Activated T-helper 1 cell treated with anti-CD3 and anti-CD28 coated beads, Interleukin-2, amount 50 U/mL, for 16 hours (primary cell): ENCODE results near the gene ADAT3.
"Not testable (repeated sequence)": the region's sequence is repeated elsewhere in the genome, so short reads cannot be mapped to it uniquely, and the experiment has no call there.

Source experiments
- DNase-seq, 2 donors: peaks; one replicate each; pipeline ENCODE4 v3.0.0-alpha.2; 2020; ENCODE audit warnings: low read depth in 1 of 2, low spot score in 1 of 2

ADAT3 gene

DNA sequence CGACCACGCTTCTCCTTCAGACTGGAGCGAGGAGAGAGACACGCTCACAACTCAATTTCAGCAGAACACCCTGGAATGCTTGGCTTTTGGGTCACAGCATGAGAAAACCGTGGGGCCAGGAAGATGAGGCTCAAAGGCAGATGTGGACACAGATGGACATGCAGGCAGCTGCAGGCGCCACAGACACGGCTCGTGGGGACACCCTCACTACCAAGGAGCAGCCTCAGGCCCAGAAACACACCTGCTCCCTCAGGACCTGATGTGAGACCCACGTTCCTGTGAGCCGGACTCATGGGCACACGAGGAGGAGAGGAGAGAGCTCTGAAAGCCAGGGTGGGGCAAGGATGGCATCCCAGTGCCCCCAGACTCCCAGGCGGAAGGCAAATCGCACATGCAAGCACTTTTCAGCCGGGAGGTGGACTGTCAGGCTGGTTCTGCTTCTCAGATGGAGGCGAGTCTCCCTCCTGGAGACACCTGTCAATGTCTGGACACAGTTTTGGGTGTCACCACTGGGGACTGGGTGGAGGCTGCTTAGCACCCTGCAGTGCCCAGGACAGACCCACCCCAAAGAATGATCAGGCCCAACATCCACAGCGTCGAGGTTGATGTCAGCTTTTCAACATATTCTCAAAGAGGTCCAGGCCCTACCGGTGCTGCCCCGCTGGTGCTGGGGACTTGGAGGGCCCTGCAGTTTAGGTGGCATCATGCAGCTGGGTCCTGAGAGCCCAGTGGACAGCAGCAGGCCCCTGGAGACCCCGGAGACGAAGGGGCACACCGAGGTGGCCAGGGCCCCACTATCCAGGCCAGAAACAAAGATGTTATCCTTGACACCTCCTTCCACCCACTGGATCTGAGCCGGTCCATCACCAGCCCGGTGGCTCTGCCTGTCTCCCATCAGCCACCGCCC, 22.2 kb upstream of the ADAT3 start:
- DNase-seq = no peak

DNA sequence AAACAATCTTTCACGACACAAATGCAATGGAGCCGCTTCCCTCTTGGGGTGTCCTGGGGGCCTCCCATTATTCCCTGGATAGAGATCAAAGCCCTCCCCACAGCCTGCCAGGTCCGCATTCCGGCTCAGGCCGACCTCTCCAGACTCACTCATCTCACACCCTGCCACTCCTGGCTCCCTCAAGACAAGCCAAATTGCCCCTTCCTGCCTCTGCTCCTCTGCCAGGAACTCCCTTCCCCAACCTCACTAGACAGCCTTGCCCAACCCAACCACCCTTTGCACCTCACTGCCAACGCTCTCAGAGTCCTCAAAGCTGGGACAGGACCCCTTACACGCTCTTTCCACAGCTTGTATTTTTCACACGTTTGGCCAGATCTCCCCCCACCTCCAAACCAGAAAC, 21.4 kb upstream of the ADAT3 start:
- DNase-seq = no peak

DNA sequence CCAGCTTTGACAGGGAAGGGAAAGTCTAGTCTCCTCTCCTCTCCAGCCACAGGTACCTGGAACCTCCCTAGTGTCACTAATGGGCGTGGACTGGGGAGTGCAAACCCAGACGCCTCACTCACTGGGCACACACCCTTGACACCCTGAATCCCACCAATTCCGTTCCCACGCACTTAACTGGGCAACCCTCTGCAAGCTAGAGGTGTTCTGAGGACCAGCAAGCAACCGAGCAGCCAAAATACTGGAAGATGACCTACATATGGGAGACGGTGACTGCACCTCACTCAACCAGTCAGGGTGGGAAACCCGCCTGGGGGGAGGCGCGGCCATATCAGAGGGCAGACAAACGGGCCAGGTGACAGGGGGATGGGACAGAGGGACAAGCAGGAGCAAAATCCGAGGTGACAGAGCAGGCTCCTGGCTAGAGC, 20.9 kb upstream of the ADAT3 start:
- DNase-seq = peak in 1 of 2 donors; percentile 49

DNA sequence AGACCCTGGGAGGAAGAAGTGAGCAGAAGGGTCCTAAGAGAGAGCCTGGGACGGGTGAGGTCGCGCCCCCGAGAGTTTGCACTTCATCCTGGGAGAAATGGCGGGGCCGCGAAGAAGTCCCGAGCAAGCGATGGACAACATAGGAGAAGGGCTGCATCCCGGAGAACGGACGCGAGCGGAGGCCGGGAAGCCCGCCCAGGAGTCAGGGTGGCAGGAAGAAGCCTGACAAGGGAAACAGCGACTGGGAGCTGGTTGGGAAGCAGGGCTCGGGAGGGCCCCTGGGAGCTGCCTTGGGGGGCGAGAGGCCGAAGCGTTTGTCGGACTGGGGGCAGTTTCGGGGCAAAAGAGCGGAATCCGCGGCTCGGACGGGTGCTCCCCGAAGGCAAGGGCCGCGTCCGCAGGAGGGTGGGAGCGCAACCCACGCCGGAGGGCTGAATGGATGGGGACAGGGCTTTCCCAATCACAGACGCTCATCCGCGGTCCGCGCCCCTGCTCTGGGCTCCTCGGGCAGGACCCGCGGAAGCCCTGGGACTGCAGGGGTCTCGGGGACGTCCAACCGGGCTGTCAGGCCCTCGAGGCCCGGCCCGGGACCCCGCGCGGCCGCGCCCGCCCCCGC, 20.4 kb upstream of the ADAT3 start:
- DNase-seq = no peak

DNA sequence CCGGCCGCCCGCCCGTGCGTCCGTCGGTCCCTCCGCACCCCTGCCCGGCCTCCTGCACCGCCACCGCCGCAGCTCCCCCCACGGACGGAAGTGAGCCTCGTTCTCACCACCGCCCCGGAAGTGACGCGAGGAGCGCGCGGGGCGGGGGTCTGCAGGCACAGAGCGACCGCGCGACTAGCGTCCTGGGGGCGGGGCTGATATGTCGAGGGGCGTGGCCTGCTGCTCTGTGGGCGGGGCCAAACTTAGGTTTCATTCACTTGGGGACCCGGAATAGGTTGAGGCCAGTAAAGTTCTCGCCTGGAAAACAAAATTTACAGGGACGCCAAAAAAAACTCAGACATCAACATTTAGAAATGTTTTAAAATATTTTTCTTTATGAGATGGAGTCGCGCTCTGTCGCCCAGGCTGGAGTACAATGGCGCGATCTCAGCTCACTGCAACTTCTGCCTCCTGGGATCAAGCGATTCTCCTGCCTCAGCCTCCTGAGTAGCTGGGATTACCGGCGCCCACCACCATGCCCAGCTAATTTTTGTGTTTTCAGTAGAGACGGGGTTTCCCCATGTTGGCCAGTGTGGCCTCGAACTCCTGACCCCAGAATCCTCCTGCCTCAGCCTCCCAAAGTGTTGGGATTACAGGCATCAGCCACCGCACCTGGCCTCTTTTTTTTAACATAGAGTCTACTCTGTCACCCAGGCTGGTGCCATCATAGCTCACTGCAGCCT, 19.6 kb upstream of the ADAT3 start, which contains the start of gene ABHD17A:
ABHD17A (minus strand) TSS at position 99 of the 722 bp plus-strand sequence. CDS start 3,930 bp downstream, outside the sequence.
- peak; percentile 92 to 95 for DNase-seq

DNA sequence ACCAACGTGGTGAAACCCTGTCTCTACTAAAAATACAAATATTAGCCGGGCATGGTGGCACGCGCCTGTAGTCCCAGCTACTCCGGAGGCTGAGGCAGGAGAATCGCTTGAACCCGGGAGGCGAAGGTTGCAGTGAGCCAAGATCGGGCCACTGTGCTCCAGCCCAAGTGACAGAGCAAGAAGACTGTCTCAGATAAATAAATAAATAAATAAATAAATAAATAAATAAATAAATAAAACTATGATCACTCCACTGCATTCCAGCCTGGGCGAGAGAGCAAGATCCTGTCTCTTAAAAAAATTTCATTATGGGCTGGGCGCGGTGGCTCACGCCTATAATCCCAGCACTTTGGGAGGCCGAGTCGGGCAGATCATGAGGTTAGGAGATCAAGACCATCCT, 18.8 kb upstream of the ADAT3 start:
- DNase-seq = not testable (repeated sequence)

DNA sequence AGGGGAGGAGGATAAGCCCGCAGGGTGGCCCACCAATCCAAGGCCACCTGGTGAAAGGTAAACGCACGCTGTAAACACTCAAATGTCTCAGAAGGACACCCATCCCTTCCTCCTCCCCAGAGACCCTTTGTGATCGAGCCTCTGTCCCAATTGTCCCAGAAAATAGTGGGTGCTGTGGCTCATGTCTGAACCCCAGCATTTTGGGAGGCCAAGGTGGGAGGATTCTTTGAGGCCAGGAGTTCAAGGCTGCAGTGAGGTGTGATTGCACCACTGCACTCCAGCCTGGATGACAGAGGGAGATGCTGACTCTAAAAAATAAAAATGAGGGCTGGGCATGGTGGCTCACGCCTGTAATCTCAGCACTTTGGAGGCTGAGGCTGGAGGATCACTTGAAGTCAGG, 16.8 kb upstream of the ADAT3 start:
- DNase-seq = no peak

DNA sequence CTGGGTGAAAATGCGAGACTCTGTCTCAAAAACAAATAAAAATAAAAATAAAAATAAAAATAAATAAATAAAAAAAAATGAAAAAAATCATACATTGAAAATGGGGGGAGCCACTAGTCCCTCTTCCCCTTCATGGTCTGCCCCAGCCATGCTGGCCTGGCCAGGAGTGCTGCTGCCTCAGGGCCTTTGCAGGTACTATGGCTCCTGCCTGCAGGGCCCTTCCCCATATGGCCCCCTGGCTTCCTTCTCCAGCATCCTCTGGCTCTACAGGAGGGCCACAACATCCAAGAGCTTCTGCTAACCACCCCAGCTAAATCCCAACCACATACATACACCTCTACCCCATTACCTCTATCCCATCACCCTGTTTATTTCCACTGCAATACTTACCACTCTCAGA, 15.3 kb upstream of the ADAT3 start:
- no peak for DNase-seq

DNA sequence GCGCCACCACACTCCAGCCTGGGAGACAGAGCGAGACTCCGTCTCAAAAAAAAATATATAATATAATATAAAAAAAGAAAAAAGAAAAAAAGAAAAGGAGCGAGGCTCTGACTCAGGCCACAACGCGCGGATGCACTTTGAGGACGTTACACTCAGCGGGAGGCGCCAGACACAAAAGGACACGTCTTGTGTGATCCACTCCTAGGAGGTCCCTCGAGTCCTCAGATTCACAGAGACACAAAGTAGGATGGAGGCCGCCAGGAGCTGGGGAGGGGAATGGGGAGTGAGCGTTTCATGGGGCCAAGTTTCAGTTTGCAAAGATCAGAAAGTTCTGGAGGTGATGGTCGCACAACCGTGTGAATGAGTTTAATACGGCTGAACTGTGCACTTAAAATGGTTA, 11.4 kb upstream of the ADAT3 start:
- DNase-seq = no peak

DNA sequence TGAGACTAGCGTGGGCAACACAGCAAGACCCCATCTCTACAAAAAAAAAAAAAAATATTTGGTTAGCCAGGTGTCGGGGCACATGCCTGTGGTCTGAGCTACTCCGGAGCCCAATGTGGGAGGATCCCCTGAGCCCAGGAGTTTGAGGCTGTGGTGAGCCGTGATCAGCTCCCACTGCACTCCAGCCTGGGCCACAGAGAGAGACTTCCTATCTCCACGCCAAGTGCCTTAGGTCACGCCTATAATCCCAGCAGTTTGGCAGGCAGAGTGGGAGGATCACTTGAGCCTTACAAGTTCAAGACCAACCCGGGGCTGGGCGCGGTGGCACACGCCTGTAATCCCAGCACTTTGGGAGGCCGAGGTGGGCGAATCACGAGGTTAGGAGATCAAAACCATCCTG, 8.7 kb upstream of the ADAT3 start:
- no peak for DNase-seq

DNA sequence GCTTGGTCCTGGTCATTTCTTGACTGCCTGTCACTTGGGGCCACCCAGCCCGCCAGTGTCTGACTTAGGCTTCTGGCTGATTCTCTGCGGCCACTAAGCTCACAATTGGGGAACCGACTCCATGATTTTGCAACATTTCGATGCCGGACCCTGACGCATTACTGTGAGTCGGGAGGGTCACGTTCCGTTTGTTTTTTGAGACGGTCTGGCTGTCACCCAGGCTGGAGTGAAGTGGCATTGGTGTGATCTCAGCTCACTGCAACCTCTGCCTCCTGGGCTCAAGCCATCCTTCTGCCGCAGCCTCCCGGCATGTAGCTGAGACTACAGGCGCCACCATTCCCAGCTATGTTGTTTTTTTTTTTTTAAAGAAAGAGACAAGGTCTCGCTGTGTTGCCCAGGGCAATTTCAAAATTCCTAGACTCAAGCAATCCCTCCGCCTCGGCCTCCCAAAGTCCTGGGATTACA, 3.2 kb upstream of the ADAT3 start:
- no peak for DNase-seq

DNA sequence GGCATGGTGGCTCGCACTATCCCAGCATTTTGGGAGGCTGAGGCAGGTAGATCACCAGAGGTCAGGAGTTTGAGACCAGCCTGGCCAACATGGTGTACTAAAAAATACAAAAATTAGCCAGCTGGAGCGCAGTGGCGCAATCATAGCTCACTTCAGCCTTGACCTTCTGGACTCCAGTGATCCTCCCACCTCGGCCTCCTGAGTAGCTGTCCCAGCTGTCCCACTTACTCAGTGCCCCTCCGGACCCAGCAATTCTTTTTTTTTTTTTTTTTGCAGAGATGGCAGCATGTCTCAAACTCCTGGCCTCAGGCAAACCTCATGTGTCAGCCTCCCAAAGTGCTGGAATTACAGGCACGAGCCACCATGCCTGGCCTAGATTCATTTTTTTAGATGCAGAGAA, 2.3 kb upstream of the ADAT3 start:
- no peak for DNase-seq

DNA sequence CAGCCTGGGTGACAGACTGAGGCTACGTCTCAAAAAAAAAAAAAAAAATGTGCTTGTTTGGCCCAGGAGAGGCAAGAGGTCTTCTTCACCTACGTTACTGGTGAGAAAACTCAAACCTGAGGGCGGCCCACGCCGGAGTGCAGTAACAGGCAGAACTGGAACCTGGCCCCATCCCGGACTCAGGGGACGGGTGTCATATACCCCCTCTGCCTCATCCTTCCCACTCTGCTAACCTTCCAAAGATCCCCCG, 414 bp upstream of the ADAT3 start:
- no peak for DNase-seq

DNA sequence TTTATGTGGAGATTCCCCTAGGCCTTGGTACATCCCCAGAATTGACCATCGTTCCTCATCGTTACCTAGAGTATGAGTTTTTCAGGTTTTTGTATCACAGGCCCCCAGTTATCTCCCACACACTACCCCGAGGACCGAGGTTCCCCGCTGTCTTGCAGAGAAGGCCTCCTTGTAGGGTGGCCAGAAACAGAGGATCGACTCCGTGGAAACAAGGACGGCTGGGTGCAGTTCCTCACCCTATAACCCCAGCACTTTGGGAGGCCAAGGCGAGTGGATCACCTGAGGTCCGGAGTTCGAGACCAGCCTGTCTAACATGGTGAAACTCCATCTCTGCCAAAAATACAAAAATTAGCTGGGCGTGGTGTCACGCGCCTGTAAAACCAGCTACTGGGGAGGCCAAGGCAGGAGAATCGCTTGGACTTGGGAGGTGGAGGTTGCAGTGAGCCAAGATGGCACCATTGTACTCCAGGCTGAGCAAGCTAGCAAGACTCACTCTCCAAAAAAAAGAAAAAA, 720 bp downstream of the ADAT3 start:
- DNase-seq = no peak

DNA sequence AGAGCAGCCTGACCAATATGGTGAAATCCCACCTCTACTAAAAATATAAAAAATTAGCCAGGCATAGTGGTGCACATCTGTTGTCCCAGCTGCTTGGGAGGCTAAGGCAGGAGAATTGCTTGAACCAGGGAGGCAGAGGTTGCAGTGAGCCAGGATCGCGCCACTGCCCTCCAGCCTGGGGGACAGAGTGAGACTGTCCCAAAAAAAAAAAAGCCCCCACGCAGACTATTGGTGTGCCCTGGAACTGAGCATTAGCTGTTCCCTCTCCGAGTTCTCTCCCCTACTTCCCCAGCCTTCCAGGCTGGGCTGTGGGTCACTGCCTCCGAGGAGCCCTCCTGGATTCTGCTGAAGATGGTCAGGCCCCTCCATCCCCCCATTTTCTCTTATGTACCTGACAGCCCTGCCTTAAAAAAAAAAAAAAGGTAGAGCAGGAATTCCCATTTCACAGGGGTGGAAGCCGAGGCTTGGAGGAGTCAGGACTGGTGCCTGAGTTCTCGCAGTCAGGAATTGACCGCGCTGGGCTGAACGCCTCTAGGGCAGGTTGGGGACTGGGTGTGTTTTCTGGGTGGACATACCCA, 1.9 kb downstream of the ADAT3 start:
- no peak for DNase-seq

DNA sequence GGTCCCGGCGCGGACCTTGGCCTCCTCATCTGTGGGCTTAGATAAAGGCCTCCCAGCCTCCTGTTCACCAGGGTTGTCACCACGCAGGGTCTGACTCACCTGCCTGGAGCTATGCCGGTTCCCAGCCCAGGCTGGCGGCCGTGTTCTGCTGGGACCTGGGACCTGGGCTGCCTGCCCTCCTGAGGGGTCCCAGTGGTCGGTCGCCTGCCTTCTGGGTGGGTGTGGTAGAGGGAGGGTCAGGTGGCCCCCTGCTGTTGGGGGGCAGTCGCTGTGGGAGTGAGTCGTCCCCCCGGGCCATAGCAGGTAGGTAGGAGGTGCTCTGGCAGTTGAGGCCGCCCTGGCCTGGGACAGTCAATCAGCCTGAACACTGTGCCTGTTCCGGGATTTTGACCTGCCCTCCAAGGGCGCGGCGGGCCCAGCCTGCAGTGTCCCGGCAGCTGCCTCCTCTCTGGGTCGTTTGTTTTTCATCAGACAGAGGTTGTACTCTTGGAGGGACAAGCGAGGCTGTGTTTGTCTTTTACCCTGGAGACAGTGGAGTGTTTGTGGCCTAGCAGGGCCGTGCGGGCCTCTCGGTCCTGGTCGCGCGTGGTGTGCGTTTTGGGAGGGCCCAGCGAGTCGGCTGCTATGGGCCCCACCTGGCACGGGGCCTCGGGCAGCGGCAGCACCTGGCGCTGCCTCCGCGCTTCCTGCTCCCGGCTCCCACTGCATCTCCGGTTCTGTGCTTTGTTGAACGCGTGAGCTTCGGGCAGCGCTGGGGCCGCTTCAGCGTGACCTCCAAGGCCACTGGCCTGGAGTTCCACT, 2.6 kb downstream of the ADAT3 start:
- DNase-seq = no peak

DNA sequence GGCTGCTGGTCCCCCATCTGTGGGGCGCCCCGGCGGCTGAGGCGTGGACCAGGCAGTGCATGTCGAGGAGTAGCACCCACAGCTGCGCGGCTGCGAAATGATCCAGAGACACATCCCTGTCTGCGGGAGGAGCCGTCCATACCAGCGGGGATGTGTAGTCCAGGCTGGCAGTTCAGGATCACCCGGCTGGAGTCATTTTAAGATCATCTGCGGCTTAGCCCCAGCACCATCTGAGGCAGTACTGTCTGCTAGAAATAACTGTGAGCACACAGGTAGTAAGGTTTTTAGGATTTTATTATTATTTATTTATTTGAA, 3.1 kb downstream of the ADAT3 start:
- no peak for DNase-seq

DNA sequence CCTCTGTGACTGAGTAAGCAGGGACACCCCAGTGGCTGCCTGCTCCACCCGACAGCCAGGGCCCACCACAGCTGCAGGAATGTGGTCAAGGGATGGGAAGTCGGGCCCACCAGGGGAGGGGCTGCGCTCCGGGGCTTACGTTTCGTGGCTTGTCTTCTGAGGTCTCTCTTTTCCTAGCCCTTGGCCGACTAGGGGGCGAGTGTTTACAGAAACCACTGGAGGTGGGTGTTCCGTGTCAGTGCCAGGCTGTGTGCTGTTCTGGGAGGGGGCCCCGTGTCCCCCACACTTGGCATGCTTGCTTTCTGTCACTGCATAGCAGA, 4.5 kb downstream of the ADAT3 start:
- no peak for DNase-seq

DNA sequence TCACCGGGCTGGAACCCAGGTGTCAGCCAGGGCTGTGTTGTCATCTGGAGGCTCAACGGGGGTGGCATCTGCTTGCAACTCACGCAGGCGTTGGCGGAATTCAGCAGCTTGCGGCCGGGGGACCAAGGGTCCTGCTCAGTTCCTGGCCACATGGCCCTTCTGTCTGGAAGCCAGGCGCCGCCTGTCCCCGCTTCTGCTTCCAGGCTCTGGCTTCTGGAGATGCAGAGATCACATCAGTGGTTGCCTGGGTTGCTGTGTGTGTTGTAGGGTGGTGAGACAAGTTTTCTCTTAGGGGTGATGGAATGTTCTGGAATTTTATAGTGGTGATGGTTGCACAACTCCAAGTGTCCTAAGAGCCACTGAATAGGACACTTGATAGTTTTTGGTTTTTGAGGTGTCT, 5.0 kb downstream of the ADAT3 start:
- no peak for DNase-seq

DNA sequence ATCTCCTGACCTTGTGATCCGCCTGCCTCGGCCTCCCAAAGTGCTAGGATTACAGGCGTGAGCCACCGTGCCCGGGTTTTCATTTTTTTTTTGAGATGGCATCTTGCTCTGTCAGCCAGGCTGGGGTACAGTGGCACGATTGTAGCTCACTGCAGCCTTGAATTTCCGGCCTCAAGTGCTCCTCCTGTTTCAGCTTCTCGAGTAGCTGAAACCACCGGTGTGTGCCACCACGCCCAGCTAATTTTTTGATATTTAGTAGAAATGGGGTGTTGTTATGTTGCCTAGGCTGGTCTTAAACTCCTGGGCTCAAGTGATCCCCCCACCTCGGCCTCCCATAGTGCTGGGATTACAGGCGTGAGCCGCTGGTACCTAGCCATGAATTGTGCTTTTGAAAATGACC, 5.9 kb downstream of the ADAT3 start:
- no peak for DNase-seq

DNA sequence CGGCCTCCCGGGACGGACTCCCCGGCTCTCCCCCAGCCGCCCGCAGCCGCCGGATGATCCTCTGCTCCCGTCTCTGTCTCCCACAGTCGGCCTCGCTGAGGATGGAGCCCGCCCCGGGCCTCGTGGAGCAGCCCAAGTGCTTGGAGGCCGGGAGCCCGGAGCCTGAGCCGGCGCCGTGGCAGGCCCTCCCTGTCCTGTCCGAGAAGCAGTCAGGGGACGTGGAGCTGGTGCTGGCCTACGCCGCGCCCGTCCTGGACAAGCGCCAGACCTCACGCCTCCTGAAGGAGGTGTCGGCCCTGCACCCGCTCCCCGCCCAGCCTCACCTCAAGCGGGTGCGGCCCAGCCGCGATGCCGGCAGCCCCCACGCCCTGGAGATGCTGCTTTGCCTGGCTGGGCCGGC, 6.8 kb downstream of the ADAT3 start:
- DNase-seq = no peak
